Mammary epithelial cell (primary cell): ENCODE measurements around the gene WBP2.

Experiments used
- EZH2 ChIP-seq: IDR thresholded peaks from 2 replicates; pipeline ENCODE4 v1.6.1; 2012; ENCODE audit warnings: low read length, inconsistent platforms, borderline replicate concordance
- TF ChIP-seq, protein P1 (sequence below), 2 donors: IDR thresholded peaks in 1 of 2; conservative IDR thresholded peaks in 1 of 2; 2 replicates each; pipeline ENCODE4 v1.5.1; 2011 to 2012; ENCODE audit warnings: inconsistent platforms in 2 of 2, low read length in 2 of 2, mild to moderate bottlenecking in 2 of 2, control low read depth in 1 of 2, low read depth in 1 of 2; ENCODE audit not compliant: insufficient read depth in 1 of 2; ENCODE audit errors: extremely low read depth in 1 of 2

DNA sequence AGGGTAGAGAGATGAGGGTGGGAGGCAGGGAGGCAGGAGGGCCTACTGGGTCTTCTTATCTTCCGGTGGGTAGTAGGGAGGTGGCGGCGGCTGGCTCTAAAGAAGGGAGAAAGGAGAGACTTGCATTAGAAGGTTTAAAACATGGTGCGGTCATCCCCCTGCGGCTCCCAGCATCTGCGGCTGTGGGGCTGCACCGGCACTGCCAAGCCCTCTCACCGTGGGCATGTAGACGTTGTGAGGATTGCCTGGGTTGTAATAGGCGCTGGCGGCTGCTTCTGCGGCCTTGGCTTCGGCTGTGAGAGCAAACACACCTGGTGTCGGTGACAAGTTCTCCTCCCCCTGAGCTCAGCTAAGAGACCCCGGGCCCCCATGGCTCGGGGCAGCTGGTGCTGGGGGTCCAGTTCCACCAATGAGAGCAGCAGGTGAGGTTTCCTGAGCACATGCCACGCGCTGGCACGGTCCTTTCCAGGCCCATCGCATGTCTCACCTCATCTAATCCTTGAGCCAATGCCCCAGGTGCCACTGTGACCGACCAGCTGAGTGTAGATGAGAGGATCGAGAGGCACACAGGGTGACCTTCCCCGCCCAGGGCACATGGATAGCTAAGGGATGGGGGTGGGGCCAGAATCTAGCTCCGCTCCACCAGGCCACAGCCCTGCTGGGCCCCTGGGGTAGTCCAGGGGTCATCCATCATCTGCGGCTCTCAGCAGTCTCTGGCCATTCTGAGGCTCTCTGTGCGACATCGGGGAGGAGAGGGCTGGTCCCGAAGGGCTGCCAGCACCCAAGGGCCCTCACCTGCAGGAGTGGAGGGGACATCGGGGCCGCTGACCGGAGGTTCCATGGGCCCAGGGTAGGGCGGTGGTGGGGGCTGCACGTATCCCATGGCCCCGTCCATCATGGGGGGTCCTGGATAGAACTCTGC is 8.2 kb downstream of the WBP2 start:
- TF ChIP-seq, protein P1, sequence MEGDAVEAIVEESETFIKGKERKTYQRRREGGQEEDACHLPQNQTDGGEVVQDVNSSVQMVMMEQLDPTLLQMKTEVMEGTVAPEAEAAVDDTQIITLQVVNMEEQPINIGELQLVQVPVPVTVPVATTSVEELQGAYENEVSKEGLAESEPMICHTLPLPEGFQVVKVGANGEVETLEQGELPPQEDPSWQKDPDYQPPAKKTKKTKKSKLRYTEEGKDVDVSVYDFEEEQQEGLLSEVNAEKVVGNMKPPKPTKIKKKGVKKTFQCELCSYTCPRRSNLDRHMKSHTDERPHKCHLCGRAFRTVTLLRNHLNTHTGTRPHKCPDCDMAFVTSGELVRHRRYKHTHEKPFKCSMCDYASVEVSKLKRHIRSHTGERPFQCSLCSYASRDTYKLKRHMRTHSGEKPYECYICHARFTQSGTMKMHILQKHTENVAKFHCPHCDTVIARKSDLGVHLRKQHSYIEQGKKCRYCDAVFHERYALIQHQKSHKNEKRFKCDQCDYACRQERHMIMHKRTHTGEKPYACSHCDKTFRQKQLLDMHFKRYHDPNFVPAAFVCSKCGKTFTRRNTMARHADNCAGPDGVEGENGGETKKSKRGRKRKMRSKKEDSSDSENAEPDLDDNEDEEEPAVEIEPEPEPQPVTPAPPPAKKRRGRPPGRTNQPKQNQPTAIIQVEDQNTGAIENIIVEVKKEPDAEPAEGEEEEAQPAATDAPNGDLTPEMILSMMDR (conservative IDR thresholded peaks at IDR 0.05 in 1 of 2, IDR thresholded peaks at IDR 0.05 in 1 of 2; ENCODE audit: extremely low read depth in 1 of 2, insufficient read depth in 1 of 2, low read depth in 1 of 2, low read length in 2 of 2) = no peak
- TF ChIP-seq EZH2 = no peak
